ENCODE measurements around the gene EMP1. TPM values are rescaled to one million over a fixed set of nuclear protein-coding genes. Genes with fewer than 3 reads are reported as not detected.

EMP1 gene
- total RNA-seq, 2 experiments from 2014 or later = 3.0 to 4.0 TPM

- Mint-ChIP-seq H3K27me3 (ENCODE audit: low read depth) (peaks cover 2% of the 10 kb centered on the region), H3K4me1 (ENCODE audit: low read depth) (no peaks in the 10 kb centered on the region), H3K27ac (no peak overlapping the region), H3K4me3 (no peak overlapping the region), H3K36me3 (ENCODE audit: low read depth) (no peaks in the 10 kb centered on the region), H3K9me3 (no peaks in the 10 kb centered on the region)
- intact Hi-C loops (cut with micrococcal nuclease) = no loop called here
- DNase-seq = no peak
- CTCF ChIA-PET = no interaction called here
These were observed 45.4 kb downstream of the EMP1 start for GRCh38 chr12:13241833-13242488.

GRCh38 chr12:13242936-13243335 lies 46.4 kb downstream of the EMP1 start:
- H3K27me3 Mint-ChIP-seq (ENCODE audit: low read depth) = peaks cover 2% of the 10 kb centered on the region
- DNase-seq = no peak
- CTCF ChIA-PET = no interaction called here
- intact Hi-C loops (cut with micrococcal nuclease) = no loop called here
- no peak overlapping the region for H3K4me3 Mint-ChIP-seq
- H3K27ac Mint-ChIP-seq = no peak overlapping the region
- no peaks in the 10 kb centered on the region for H3K36me3 Mint-ChIP-seq (ENCODE audit: low read depth)
- H3K4me1 Mint-ChIP-seq (ENCODE audit: low read depth) = no peaks in the 10 kb centered on the region
- H3K9me3 Mint-ChIP-seq = no peaks in the 10 kb centered on the region

DNA sequence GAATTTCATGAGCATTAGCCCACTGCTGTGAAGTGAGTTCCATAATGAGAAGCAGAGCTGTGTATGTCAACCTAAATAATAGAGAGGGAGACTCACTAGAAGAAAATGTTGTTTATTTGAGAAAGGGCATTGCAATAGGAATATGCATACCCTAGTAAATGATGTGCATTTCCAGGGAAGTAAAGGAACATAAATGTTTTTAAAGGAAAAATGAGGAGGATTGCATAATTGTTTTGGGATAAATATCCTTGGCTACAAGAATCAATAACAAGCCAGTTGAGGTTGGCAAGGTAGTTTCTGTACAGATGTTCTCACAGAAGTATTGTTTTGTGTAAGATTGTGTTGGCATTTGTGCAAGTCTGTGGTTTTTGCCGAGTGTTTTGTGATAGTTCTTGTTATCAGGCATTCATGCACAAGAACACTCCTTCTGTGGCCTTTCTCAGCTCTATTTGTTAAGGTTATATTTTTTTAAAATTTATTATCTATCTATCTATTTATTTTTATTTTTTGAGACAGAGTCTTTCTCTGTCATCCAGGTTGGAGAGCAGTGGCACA lies 47.1 kb downstream of the EMP1 start:
- Mint-ChIP-seq H3K36me3 (ENCODE audit: low read depth) (no peaks in the 10 kb centered on the region), H3K27ac (no peak overlapping the region), H3K9me3 (no peaks in the 10 kb centered on the region), H3K4me1 (ENCODE audit: low read depth) (no peaks in the 10 kb centered on the region), H3K27me3 (ENCODE audit: low read depth) (peaks cover 2% of the 10 kb centered on the region), H3K4me3 (no peak overlapping the region)
- CTCF ChIA-PET = no interaction called here
- no peak for DNase-seq
- intact Hi-C loops (cut with micrococcal nuclease) = no loop called here

- no peak overlapping the region for H3K27ac Mint-ChIP-seq
- CTCF ChIA-PET = interaction anchor here (1.5 kb wide), 1 partner anchor 8 kb away, joined by 5 read pairs; no protein-coding TSS in a partner anchor
- intact Hi-C loops (cut with micrococcal nuclease) = no loop called here
These were observed 51.1 kb downstream of the EMP1 start for GRCh38 chr12:13247596-13247995.

DNA sequence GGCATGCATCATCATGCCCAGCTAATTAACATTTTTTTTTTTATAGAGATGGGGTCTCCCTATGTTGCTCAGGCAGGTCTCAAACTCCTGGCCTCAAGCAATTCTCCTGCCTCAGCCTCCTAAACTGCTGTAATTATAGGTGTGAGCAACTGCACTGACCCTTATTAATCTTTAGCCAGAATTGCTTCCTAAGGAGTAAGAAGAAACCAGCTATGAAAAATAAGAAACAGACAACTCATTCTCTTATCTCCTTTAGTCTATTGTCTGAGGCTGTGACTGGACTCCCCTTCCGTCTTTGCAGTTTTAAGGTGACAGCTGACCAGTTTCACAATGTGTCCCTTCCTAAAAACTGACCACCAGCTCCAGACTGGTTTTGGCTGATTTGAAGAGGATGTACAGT lies 52.4 kb downstream of the EMP1 start:
- Mint-ChIP-seq H3K4me1 (ENCODE audit: low read depth) (no peaks in the 10 kb centered on the region), H3K27me3 (ENCODE audit: low read depth) (no peaks in the 10 kb centered on the region), H3K9me3 (no peaks in the 10 kb centered on the region), H3K4me3 (no peak overlapping the region), H3K36me3 (ENCODE audit: low read depth) (no peaks in the 10 kb centered on the region), H3K27ac (no peak overlapping the region)
- no peak for DNase-seq
- CTCF ChIA-PET = interaction anchor here (0.6 to 1.3 kb wide), 4 partner anchors 29 to 446 kb away, joined by 3 to 4 read pairs (median 4); no protein-coding TSS in a partner anchor
- intact Hi-C loops (cut with micrococcal nuclease) = no loop called here

More at GRCh38 chr12:13247596-13247995, 51.1 kb downstream of the EMP1 start:
- no peaks in the 10 kb centered on the region for H3K27me3 Mint-ChIP-seq (ENCODE audit: low read depth)
- H3K36me3 Mint-ChIP-seq (ENCODE audit: low read depth) = no peaks in the 10 kb centered on the region
- no peaks in the 10 kb centered on the region for H3K9me3 Mint-ChIP-seq
- DNase-seq = no peak
- no peak overlapping the region for H3K4me3 Mint-ChIP-seq
- H3K4me1 Mint-ChIP-seq (ENCODE audit: low read depth) = no peaks in the 10 kb centered on the region

- CTCF ChIA-PET = no interaction called here
- H3K9me3 Mint-ChIP-seq = no peaks in the 10 kb centered on the region
- H3K27me3 Mint-ChIP-seq (ENCODE audit: low read depth) = no peaks in the 10 kb centered on the region
- DNase-seq = no peak
- H3K4me1 Mint-ChIP-seq (ENCODE audit: low read depth) = no peaks in the 10 kb centered on the region
- intact Hi-C loops (cut with micrococcal nuclease) = no loop called here
- H3K27ac Mint-ChIP-seq = no peak overlapping the region
- no peaks in the 10 kb centered on the region for H3K36me3 Mint-ChIP-seq (ENCODE audit: low read depth)
- no peak overlapping the region for H3K4me3 Mint-ChIP-seq
These were observed 53.9 kb downstream of the EMP1 start for GRCh38 chr12:13250416-13250815.

DNA sequence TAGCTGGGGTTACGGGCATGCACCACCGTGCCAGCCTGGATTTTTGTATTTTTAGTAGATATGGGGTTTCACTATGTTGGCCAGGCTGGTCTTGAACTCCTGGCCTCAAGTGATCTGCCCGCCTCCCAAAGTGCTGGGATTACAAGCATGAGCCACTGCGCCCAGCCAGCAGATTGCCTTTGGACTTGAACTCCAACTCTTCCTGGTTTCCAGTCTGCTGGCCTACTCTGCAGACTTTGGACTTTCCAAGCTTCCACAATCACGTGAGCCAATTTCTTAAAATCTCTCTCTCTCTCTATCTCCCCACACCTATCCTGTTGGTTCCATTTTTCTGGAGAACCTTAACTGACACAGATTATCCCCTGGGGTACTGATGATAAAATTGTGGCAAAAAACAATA lies 55.0 kb downstream of the EMP1 start:
- DNase-seq = no peak
- no peak overlapping the region for H3K27ac Mint-ChIP-seq
- peaks cover 5% of the 10 kb centered on the region for H3K4me1 Mint-ChIP-seq (ENCODE audit: low read depth)
- no peak overlapping the region for H3K4me3 Mint-ChIP-seq
- no peaks in the 10 kb centered on the region for H3K9me3 Mint-ChIP-seq
- H3K36me3 Mint-ChIP-seq (ENCODE audit: low read depth) = no peaks in the 10 kb centered on the region
- CTCF ChIA-PET = no interaction called here
- intact Hi-C loops (cut with micrococcal nuclease) = no loop called here
- no peaks in the 10 kb centered on the region for H3K27me3 Mint-ChIP-seq (ENCODE audit: low read depth)

DNA sequence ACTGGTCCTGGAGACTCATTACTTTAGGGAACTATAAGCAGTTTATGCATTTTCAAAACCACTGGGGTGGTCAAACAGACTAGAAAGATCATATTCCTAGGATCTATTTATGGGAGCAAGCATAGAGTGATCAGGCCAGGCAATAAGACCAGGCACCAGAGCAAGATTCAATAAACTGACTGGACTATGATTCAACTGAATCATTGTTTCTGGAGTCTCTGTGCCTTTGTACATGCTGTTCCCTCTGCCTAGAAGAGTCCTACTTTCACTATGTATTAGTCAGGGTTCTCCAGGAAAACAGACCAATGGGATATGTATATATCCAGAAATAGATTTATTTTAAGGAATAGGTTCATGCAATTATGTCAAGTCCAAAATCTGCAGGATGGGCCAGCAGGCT lies 55.5 kb downstream of the EMP1 start:
- H3K36me3 Mint-ChIP-seq (ENCODE audit: low read depth) = no peaks in the 10 kb centered on the region
- H3K27me3 Mint-ChIP-seq (ENCODE audit: low read depth) = no peaks in the 10 kb centered on the region
- DNase-seq = no peak
- H3K4me1 Mint-ChIP-seq (ENCODE audit: low read depth) = peaks cover 5% of the 10 kb centered on the region
- H3K27ac Mint-ChIP-seq = no peak overlapping the region
- no peak overlapping the region for H3K4me3 Mint-ChIP-seq
- no peaks in the 10 kb centered on the region for H3K9me3 Mint-ChIP-seq
- intact Hi-C loops (cut with micrococcal nuclease) = no loop called here
- CTCF ChIA-PET = interaction anchor here (1.0 kb wide), 1 partner anchor 19 kb away, joined by 3 read pairs; no protein-coding TSS in a partner anchor

DNA sequence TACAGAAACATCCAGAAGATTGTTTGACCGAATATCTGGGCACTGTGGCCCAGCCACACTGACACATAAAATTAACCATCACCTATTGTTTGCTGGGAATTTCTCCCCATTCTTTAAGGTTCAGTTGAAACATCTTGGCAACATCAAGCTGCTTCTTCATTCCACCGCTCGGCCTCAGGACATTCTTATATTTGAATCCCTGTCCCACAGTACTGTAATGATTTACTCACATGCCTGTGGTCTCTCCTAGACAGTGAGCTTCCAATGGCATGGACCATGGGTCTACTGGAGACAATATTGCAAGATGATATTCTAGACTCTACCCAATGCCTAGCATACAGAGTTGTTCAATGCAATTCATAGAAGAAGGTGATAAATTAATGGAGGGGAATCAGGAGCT lies 56.1 kb downstream of the EMP1 start:
- intact Hi-C loops (cut with micrococcal nuclease) = no loop called here
- DNase-seq = no peak
- Mint-ChIP-seq H3K36me3 (ENCODE audit: low read depth) (no peaks in the 10 kb centered on the region), H3K27ac (no peak overlapping the region), H3K4me1 (ENCODE audit: low read depth) (peaks cover 5% of the 10 kb centered on the region), H3K27me3 (ENCODE audit: low read depth) (no peaks in the 10 kb centered on the region), H3K4me3 (no peak overlapping the region), H3K9me3 (no peaks in the 10 kb centered on the region)
- CTCF ChIA-PET = interaction anchor here (1.0 kb wide), 1 partner anchor 19 kb away, joined by 3 read pairs; no protein-coding TSS in a partner anchor

- Mint-ChIP-seq H3K27me3 (ENCODE audit: low read depth) (no peaks in the 10 kb centered on the region), H3K36me3 (ENCODE audit: low read depth) (no peaks in the 10 kb centered on the region), H3K27ac (no peak overlapping the region), H3K9me3 (no peaks in the 10 kb centered on the region), H3K4me1 (ENCODE audit: low read depth) (peaks cover 5% of the 10 kb centered on the region), H3K4me3 (no peak overlapping the region)
- DNase-seq = no peak
- intact Hi-C loops (cut with micrococcal nuclease) = loop anchor here (2.0 kb wide), 1 partner anchor 913 kb away; no protein-coding TSS in a partner anchor
- CTCF ChIA-PET = interaction anchor here (0.6 to 3.2 kb wide), 16 partner anchors 13 to 913 kb away, joined by 3 to 19 read pairs (median 6); no protein-coding TSS in a partner anchor
These were observed 57.6 kb downstream of the EMP1 start for GRCh38 chr12:13253966-13254760.

DNA sequence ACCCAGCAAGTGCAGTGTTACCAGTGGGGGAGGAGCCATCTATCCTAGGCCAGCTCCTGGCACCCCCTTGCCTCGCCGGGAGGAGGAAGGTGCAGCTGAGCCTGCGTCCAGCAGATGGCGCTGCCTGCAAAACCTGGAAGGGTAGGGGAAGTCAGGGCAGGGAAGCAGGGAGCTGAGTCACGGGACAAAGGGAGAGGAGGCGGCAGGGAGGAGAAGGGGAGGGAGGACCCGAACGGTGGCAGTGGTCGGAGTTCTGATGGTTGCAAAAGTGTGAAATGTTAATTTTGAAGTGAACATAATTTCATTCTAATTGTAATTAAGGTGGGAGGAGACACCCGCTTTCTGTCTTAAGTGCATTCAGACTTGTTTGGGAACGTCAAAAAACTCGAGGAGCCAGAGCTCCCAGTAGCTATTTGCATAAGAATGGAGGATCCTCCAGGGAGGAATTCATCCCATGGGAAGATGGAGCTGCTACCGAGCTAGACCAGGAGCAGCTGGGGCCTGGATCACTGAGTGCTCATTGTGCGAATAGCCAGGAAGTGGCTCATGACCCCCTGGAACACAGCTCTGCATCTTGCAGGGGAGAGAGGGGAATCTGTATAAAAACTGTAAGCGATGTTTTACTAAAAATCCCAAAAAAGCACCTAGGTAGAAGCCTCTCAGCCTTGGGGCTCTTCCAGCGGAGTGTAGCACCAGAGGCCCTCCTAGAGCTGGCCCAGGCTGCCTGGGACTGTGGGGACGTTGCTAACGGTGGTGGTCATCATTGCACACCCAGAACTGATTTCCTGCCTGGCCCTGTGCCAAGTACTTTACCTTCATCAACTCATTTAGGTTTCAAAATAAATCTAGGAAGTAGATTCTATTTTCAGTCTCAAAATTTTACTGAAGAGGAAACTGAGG lies 59.5 kb downstream of the EMP1 start:
- peak; percentile 93 for DNase-seq
- Mint-ChIP-seq H3K4me3 (peak overlapping the region; percentile 11), H3K36me3 (ENCODE audit: low read depth) (no peaks in the 10 kb centered on the region), H3K9me3 (no peaks in the 10 kb centered on the region), H3K27ac (no peak overlapping the region), H3K27me3 (ENCODE audit: low read depth) (no peaks in the 10 kb centered on the region), H3K4me1 (ENCODE audit: low read depth) (peaks cover 5% of the 10 kb centered on the region)
- CTCF ChIA-PET = interaction anchor here (0.6 to 3.2 kb wide), 43 partner anchors 9 to 1368 kb away, joined by 3 to 26 read pairs (median 5); no protein-coding TSS in a partner anchor
- intact Hi-C loops (cut with micrococcal nuclease) = loop anchor here (1.0 to 5.0 kb wide), 7 partner anchors 22 to 911 kb away; no protein-coding TSS in a partner anchor

GRCh38 chr12:13256692-13257045 lies 60.1 kb downstream of the EMP1 start:
- peaks cover 5% of the 10 kb centered on the region for H3K4me1 Mint-ChIP-seq (ENCODE audit: low read depth)
- H3K9me3 Mint-ChIP-seq = no peaks in the 10 kb centered on the region
- H3K36me3 Mint-ChIP-seq (ENCODE audit: low read depth) = no peaks in the 10 kb centered on the region
- H3K4me3 Mint-ChIP-seq = no peak overlapping the region
- DNase-seq = no peak
- intact Hi-C loops (cut with micrococcal nuclease) = loop anchor here (5.0 kb wide), 4 partner anchors 91 to 686 kb away; no protein-coding TSS in a partner anchor
- no peak overlapping the region for H3K27ac Mint-ChIP-seq
- CTCF ChIA-PET = interaction anchor here (0.8 to 3.2 kb wide), 13 partner anchors 10 to 911 kb away, joined by 3 to 26 read pairs (median 4); no protein-coding TSS in a partner anchor
- no peaks in the 10 kb centered on the region for H3K27me3 Mint-ChIP-seq (ENCODE audit: low read depth)

Measured in activated naive CD4-positive, alpha-beta T cell treated with anti-CD3 and anti-CD28 coated beads for 36 hours (primary cell).